ENCODE data around the gene OSGEP. TPM values are rescaled to one million over a fixed set of nuclear protein-coding genes. Genes with fewer than 3 reads are reported as not detected.

OSGEP gene
- total and polyA plus RNA-seq, 4 donors: 35.5 to 54.1 (median 44.2) TPM

DNA sequence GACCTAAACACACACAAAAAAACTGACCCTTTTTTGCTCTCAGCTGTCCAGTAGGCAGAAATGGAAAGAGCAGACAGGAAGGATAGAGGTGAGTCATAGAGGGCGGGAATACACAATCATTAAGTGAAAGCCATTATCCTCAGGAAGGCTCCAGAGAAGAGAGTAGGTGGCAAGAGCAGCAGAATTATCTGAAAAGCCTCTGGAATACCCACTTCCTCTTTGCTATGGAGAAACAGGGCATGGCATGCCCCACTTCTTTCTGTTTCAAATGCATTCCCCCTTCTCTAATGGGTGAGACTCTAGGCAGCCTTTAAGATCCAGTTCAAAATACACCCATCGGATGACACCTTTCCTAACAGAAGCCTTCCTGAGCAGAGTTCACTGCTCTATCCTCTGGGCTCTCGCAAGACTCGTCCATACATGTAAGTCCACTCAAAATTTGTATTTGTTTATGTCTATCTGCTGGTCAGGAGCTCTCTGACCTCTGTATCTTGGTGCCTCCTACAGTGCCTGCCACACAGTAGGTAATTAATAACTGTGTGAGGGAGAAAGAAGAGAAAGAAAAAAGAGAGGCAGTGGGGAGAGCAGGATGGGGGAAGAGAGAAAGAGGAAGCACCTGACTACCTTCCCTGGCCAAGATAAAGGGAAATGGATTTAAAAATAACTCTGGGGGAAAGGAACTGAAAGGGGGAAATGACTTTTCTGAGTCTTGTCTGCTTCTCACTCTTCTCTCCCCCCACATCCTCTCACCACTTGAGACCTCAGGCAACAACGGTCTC lies 27.2 kb downstream of the OSGEP start:
- Histone ChIP-seq H3K9me3 (ENCODE audit: control insufficient read depth in 4 of 4, insufficient read depth in 3 of 4, low read length in 3 of 4) (no peaks in the 10 kb centered on the region), H3K4me1 (ENCODE audit: control insufficient read depth in 5 of 5, insufficient read depth in 5 of 5, low read length in 5 of 5) (peaks cover 0 to 9% (median 0%) of the 10 kb centered on the region in 5 donors), H3K27me3 (ENCODE audit: control insufficient read depth in 3 of 3, insufficient read depth in 3 of 3, low read length in 2 of 3) (no peaks in the 10 kb centered on the region), H3K4me3 (no peak overlapping the region), H3K9ac (ENCODE audit: insufficient read depth in 1 of 2, low read length in 2 of 2) (no peak overlapping the region), H3K27ac (ENCODE audit: low read depth in 1 of 2, low read length in 1 of 2) (peak overlapping the region in 1 of 2 donors; percentile 32), H3K36me3 (ENCODE audit: control insufficient read depth in 4 of 4, insufficient read depth in 4 of 4, low read length in 4 of 4) (no peaks in the 10 kb centered on the region)
- WGBS, 2 donors: 22 to 44% methylated on average over 5 of the region's 5 CpGs
- ATAC-seq (ENCODE audit: insufficient read depth, low FRiP score) (peak; percentile 71), DNase-seq (no peak)
- TF ChIP-seq, protein P1, sequence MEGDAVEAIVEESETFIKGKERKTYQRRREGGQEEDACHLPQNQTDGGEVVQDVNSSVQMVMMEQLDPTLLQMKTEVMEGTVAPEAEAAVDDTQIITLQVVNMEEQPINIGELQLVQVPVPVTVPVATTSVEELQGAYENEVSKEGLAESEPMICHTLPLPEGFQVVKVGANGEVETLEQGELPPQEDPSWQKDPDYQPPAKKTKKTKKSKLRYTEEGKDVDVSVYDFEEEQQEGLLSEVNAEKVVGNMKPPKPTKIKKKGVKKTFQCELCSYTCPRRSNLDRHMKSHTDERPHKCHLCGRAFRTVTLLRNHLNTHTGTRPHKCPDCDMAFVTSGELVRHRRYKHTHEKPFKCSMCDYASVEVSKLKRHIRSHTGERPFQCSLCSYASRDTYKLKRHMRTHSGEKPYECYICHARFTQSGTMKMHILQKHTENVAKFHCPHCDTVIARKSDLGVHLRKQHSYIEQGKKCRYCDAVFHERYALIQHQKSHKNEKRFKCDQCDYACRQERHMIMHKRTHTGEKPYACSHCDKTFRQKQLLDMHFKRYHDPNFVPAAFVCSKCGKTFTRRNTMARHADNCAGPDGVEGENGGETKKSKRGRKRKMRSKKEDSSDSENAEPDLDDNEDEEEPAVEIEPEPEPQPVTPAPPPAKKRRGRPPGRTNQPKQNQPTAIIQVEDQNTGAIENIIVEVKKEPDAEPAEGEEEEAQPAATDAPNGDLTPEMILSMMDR (IDR thresholded peaks at IDR 0.05; ENCODE audit: control extremely low read depth, extremely low read depth): no peak

DNA sequence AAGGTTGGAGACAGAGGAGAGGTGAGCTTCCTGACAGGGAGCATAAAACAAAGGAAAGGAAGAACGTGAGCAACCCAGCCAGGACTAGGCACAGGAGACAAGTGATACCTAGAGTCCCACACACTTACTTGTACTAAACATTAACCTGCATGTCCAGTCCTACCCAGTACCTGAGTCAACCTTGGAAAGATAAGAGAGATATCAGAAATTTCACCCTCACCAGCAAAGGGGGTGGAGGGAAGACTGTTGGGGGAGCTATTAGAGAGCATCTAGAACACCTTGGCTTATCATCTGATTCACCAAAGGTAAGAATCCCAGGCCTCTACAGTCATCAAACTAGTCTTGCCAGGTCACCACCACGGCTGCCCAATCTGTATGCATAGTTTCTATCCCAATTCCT lies 29.8 kb downstream of the OSGEP start:
- no peak for ATAC-seq (ENCODE audit: insufficient read depth, low FRiP score)
- no peaks in the 10 kb centered on the region for H3K9me3 ChIP-seq (ENCODE audit: control insufficient read depth in 4 of 4, insufficient read depth in 3 of 4, low read length in 3 of 4)
- DNase-seq: no peak
- H3K36me3 ChIP-seq (ENCODE audit: control insufficient read depth in 4 of 4, insufficient read depth in 4 of 4, low read length in 4 of 4): no peaks in the 10 kb centered on the region
- WGBS, 2 donors: 27 to 50% methylated on average over 2 of the region's 2 CpGs
- TF ChIP-seq, protein P1 (IDR thresholded peaks at IDR 0.05; ENCODE audit: control extremely low read depth, extremely low read depth): no peak
- H3K27me3 ChIP-seq (ENCODE audit: control insufficient read depth in 3 of 3, insufficient read depth in 3 of 3, low read length in 2 of 3): no peaks in the 10 kb centered on the region
- no peak overlapping the region for H3K4me3 ChIP-seq
- H3K9ac ChIP-seq (ENCODE audit: insufficient read depth in 1 of 2, low read length in 2 of 2): no peak overlapping the region
- H3K27ac ChIP-seq (ENCODE audit: low read depth in 1 of 2, low read length in 1 of 2): no peak overlapping the region
- H3K4me1 ChIP-seq (ENCODE audit: control insufficient read depth in 5 of 5, insufficient read depth in 5 of 5, low read length in 5 of 5): peaks cover 0 to 4% (median 0%) of the 10 kb centered on the region in 5 donors

DNA sequence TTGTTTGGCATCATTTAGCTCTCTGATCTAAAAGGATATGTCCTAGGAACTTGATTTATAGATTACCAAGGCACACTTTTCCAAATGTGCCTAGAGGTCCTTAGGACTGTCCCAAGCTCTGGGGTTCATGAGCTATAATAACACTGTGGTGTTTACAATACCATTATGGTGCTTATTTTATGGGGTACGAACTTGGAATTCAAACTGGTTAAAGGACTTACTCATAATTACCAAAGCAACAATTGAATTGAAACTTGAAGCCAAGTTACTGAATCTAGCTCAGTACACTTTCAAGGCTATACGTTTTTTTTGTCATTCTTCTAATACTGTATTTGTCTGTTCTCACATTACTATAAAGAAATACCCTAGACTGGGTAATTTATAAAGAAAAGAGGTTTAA lies 31.7 kb downstream of the OSGEP start:
- no peak overlapping the region for H3K27ac ChIP-seq (ENCODE audit: low read depth in 1 of 2, low read length in 1 of 2)
- no peak overlapping the region for H3K9ac ChIP-seq (ENCODE audit: insufficient read depth in 1 of 2, low read length in 2 of 2)
- H3K4me3 ChIP-seq: no peak overlapping the region
- no peaks in the 10 kb centered on the region for H3K27me3 ChIP-seq (ENCODE audit: control insufficient read depth in 3 of 3, insufficient read depth in 3 of 3, low read length in 2 of 3)
- no peaks in the 10 kb centered on the region for H3K9me3 ChIP-seq (ENCODE audit: control insufficient read depth in 4 of 4, insufficient read depth in 3 of 4, low read length in 3 of 4)
- TF ChIP-seq, protein P1 (IDR thresholded peaks at IDR 0.05; ENCODE audit: control extremely low read depth, extremely low read depth): no peak
- no peaks in the 10 kb centered on the region for H3K4me1 ChIP-seq (ENCODE audit: control insufficient read depth in 5 of 5, insufficient read depth in 5 of 5, low read length in 5 of 5)
- H3K36me3 ChIP-seq (ENCODE audit: control insufficient read depth in 4 of 4, insufficient read depth in 4 of 4, low read length in 4 of 4): no peaks in the 10 kb centered on the region
- DNase-seq: no peak
- 31 to 73% methylated on average over 2 of the region's 2 CpGs for WGBS, 2 donors
- no peak for ATAC-seq (ENCODE audit: insufficient read depth, low FRiP score)

All from lung (tissue), 12 donors.